Neuron (in vitro differentiated cells): ENCODE data around the gene PPHLN1.

Experiments
- H2AFZ ChIP-seq: one replicate; pipeline ENCODE4 v1.6.1; 2013; ENCODE audit warnings: low read depth, mild to moderate bottlenecking, inconsistent platforms, low read length, moderate library complexity
- H3K27me3 ChIP-seq: one replicate; pipeline ENCODE4 v1.6.1; 2013; ENCODE audit warnings: low read length; ENCODE audit not compliant: insufficient read depth
- H3K36me3 ChIP-seq: one replicate; pipeline ENCODE4 v1.6.1; 2013; ENCODE audit warnings: low read length; ENCODE audit not compliant: insufficient read depth
- H3K4me1 ChIP-seq: one replicate; pipeline ENCODE4 v1.6.1; 2013; ENCODE audit warnings: low read length; ENCODE audit not compliant: insufficient read depth
- H3K4me3 ChIP-seq: 2 replicates; pipeline ENCODE4 v1.5.1; 2013; ENCODE audit warnings: mild to moderate bottlenecking, low read length, moderate library complexity
- H3K9me3 ChIP-seq: one replicate; pipeline ENCODE4 v1.6.1; 2013; ENCODE audit warnings: low read length

Gene PPHLN1

GRCh38 chr12:42296503-42297109, 29.4 kb upstream of the PPHLN1 start:
- Histone ChIP-seq H3K4me1 (no peaks in the 10 kb centered on the region), H3K4me3 (no peak overlapping the region), H3K9me3 (no peaks in the 10 kb centered on the region), H3K27me3 (no peaks in the 10 kb centered on the region), H2AFZ (no peak overlapping the region), H3K36me3 (no peaks in the 10 kb centered on the region)

GRCh38 chr12:42298887-42299286, 27.1 kb upstream of the PPHLN1 start:
- Histone ChIP-seq H3K4me1 (no peaks in the 10 kb centered on the region), H3K27me3 (no peaks in the 10 kb centered on the region), H3K9me3 (no peaks in the 10 kb centered on the region), H2AFZ (no peak overlapping the region), H3K4me3 (no peak overlapping the region), H3K36me3 (no peaks in the 10 kb centered on the region)

- Histone ChIP-seq H3K9me3 (no peaks in the 10 kb centered on the region), H3K4me1 (no peaks in the 10 kb centered on the region), H3K36me3 (no peaks in the 10 kb centered on the region), H3K4me3 (no peak overlapping the region), H3K27me3 (no peaks in the 10 kb centered on the region), H2AFZ (no peak overlapping the region)
Observed at GRCh38 chr12:42299392-42300308, 26.3 kb upstream of the PPHLN1 start.

- Histone ChIP-seq H3K9me3 (no peaks in the 10 kb centered on the region), H3K36me3 (no peaks in the 10 kb centered on the region), H2AFZ (no peak overlapping the region), H3K4me3 (no peak overlapping the region), H3K4me1 (no peaks in the 10 kb centered on the region), H3K27me3 (no peaks in the 10 kb centered on the region)
Observed at GRCh38 chr12:42306297-42306696, 19.7 kb upstream of the PPHLN1 start.

- no peak overlapping the region for H2AFZ ChIP-seq
- no peaks in the 10 kb centered on the region for H3K9me3 ChIP-seq
- H3K4me1 ChIP-seq = no peaks in the 10 kb centered on the region
- no peak overlapping the region for H3K4me3 ChIP-seq
- H3K36me3 ChIP-seq = peaks cover 7% of the 10 kb centered on the region
- no peaks in the 10 kb centered on the region for H3K27me3 ChIP-seq
Observed at GRCh38 chr12:42308390-42308789, 17.6 kb upstream of the PPHLN1 start.

- Histone ChIP-seq H3K36me3 (peaks cover 15% of the 10 kb centered on the region), H3K4me3 (no peak overlapping the region), H3K27me3 (no peaks in the 10 kb centered on the region), H2AFZ (no peak overlapping the region), H3K9me3 (no peaks in the 10 kb centered on the region), H3K4me1 (no peaks in the 10 kb centered on the region)
Observed at GRCh38 chr12:42309996-42310395, 16.0 kb upstream of the PPHLN1 start.

GRCh38 chr12:42315108-42315507, 10.9 kb upstream of the PPHLN1 start:
- H3K27me3 ChIP-seq = no peaks in the 10 kb centered on the region
- H3K36me3 ChIP-seq = peaks cover 40% of the 10 kb centered on the region
- H3K9me3 ChIP-seq = no peaks in the 10 kb centered on the region
- H3K4me3 ChIP-seq = no peak overlapping the region
- no peaks in the 10 kb centered on the region for H3K4me1 ChIP-seq
- H2AFZ ChIP-seq = no peak overlapping the region

- H3K9me3 ChIP-seq = no peaks in the 10 kb centered on the region
- peaks cover 9% of the 10 kb centered on the region for H3K4me1 ChIP-seq
- H2AFZ ChIP-seq = no peak overlapping the region
- no peak overlapping the region for H3K4me3 ChIP-seq
- peaks cover 36% of the 10 kb centered on the region for H3K36me3 ChIP-seq
- no peaks in the 10 kb centered on the region for H3K27me3 ChIP-seq
Observed at GRCh38 chr12:42320796-42321195, 5.2 kb upstream of the PPHLN1 start.

- Histone ChIP-seq H3K4me3 (no peak overlapping the region), H3K27me3 (no peaks in the 10 kb centered on the region), H3K4me1 (peaks cover 17% of the 10 kb centered on the region), H3K36me3 (peaks cover 24% of the 10 kb centered on the region), H3K9me3 (no peaks in the 10 kb centered on the region), H2AFZ (no peak overlapping the region)
Observed at GRCh38 chr12:42322567-42322966, 3.4 kb upstream of the PPHLN1 start.

GRCh38 chr12:42323856-42324255, 2.1 kb upstream of the PPHLN1 start:
- Histone ChIP-seq H3K4me3 (no peak overlapping the region), H3K36me3 (peaks cover 19% of the 10 kb centered on the region), H3K27me3 (no peaks in the 10 kb centered on the region), H3K9me3 (no peaks in the 10 kb centered on the region), H3K4me1 (peaks cover 22% of the 10 kb centered on the region), H2AFZ (no peak overlapping the region)

GRCh38 chr12:42325326-42325652, 678 bp upstream of the PPHLN1 start:
- Histone ChIP-seq H3K36me3 (peaks cover 19% of the 10 kb centered on the region), H3K4me3 (peak overlapping the region; percentile 95), H3K27me3 (no peaks in the 10 kb centered on the region), H2AFZ (peak overlapping the region; percentile 86), H3K4me1 (peaks cover 22% of the 10 kb centered on the region), H3K9me3 (no peaks in the 10 kb centered on the region)

GRCh38 chr12:42326541-42327226, 717 bp downstream of the PPHLN1 start:
- no peaks in the 10 kb centered on the region for H3K9me3 ChIP-seq
- H3K4me3 ChIP-seq = peak overlapping the region; percentile 95
- no peaks in the 10 kb centered on the region for H3K27me3 ChIP-seq
- H3K36me3 ChIP-seq = peaks cover 11% of the 10 kb centered on the region
- peak overlapping the region; percentile 86 for H2AFZ ChIP-seq
- H3K4me1 ChIP-seq = peaks cover 22% of the 10 kb centered on the region

- Histone ChIP-seq H3K27me3 (no peaks in the 10 kb centered on the region), H3K4me1 (peaks cover 22% of the 10 kb centered on the region), H3K36me3 (peaks cover 7% of the 10 kb centered on the region), H3K4me3 (peak overlapping the region; percentile 95), H2AFZ (no peak overlapping the region), H3K9me3 (no peaks in the 10 kb centered on the region)
Observed at GRCh38 chr12:42327227-42327590, 1.2 kb downstream of the PPHLN1 start.
